H1 (cell line): ENCODE data around the gene ENDOV. TPM values are rescaled to one million over a fixed set of nuclear protein-coding genes. Genes with fewer than 3 reads are reported as not detected.

Experiments used
- SIX5 ChIP-seq: IDR thresholded peaks from 2 replicates; pipeline ENCODE4 v1.6.1; 2011; ENCODE audit warnings: mild to moderate bottlenecking, low read depth, low read length
- SP4 ChIP-seq: IDR thresholded peaks from 2 replicates; pipeline ENCODE4 v1.6.1; 2012; ENCODE audit warnings: low read length, inconsistent platforms
- polyA plus RNA-seq, 7 experiments: library from polyadenylated mRNA; depleted of rRNA in 3 of 7; stranded (reverse) in 5 of 7; unstranded in 2 of 7; fragments of >200 nt in 5 of 7; fragments of 200-250 nt in 2 of 7; gene quantifications; 1 replicate in 5 of 7; 2 replicates in 1 of 7; 4 replicates in 1 of 7; pipeline versions ENCODE4 v1.2.1 to v1.2.3, GENCODE V29; 2011 to 2013; ENCODE audit warnings: missing spikeins in 2 of 7, mixed read lengths in 2 of 7
- total RNA-seq: library from RNA; stranded (reverse); fragmentation: NEBNext Ultra II Directional; extraction: Animal tissue kit (Norgen Biotek cat#: 25700); gene quantifications from 2 replicates; pipeline ENCODE4 v1.2.1, GENCODE V29; 2021

ENDOV gene
- total and polyA plus RNA-seq, 2 of the 8 experiments (the other 6 are each of a cell fraction or from before 2014, with no cell fraction given) = 10.6 to 13.3 TPM

DNA sequence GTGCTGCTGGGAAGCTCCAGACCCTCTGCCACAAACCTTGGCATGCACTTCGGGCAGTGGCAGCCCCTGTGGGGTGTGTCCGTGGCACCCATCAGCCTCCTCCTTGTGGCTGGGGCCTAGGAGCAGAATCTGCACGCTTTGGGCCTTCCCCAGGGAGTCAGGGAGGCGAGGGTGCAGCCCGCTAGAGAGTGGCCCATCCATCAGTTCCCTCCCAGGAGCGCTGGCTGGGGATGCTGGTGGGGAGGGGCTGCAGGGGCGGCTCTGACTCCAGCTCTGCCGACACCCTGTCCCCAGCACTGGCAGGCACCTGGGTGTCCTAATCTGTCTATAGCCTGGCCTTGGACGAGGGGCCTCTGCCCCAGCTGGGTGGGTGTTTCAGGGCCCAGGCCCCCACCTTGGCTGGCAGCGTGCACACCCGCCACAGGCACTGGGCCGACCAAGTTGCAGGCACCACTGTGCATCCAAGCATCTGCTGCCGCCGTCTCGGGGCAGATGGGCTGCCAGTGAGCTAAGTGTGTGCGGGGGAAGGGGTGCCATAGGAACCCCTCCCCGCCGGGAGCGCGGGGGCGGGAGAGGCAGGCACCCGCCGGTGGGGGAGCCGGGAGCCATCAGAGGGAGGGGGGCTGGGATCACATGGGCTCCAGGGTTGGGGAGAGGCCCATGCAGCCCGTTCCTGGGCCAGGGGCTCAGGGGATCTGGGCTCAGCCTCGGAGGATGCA lies 30.2 kb downstream of the ENDOV start (continued):
- TF ChIP-seq SIX5 (no peak), SP4 (no peak)
